GM12878 (cell line): ENCODE data around the gene DYNC1I2. TPM values are rescaled to one million over a fixed set of nuclear protein-coding genes. Genes with fewer than 3 reads are reported as not detected.

ENCODE experiments used
- ATAC-seq: fragments of 200-7000 bp; cut with Tn5 transposase; 3 replicates; pipeline ENCODE4 v1.9.1; 2020; ENCODE audit warnings: mild to moderate bottlenecking, moderate library complexity
- BruUV-seq: library from RNA; stranded (reverse); fragments of 400-500 nt; replicated peaks from 2 replicates; lab custom pipeline; 2021; lab: Mats Ljungman, UMichigan
- CTCF ChIA-PET: fragments of 300-600 bp; sonication (Branson Sonifier 250); formaldehyde crosslinking; extraction: SDS; loops from one replicate; lab custom pipeline; 2021; ENCODE audit warnings: inconsistent platforms; lab: Yijun Ruan, JAX
- POLR2A ChIA-PET: fragments of 350-600 bp; formaldehyde crosslinking; extraction: SDS; loops from one replicate; lab custom pipeline; 2021; ENCODE audit warnings: inconsistent platforms; lab: Charles Lee
- RAD21 ChIA-PET: fragments of 300-600 bp; sonication (Branson Sonifier 250); formaldehyde crosslinking; loops from one replicate; lab custom pipeline; 2023; ENCODE audit warnings: antibody characterized with exemption; ENCODE audit not compliant: unreplicated experiment; lab: Charles Lee
- SMC1A ChIA-PET: fragments of 300-600 bp; sonication (Branson Sonifier 250); formaldehyde crosslinking; loops from one replicate; lab custom pipeline; 2023; ENCODE audit not compliant: unreplicated experiment, uncharacterized antibody; lab: Charles Lee
- DNase-seq: peaks from one replicate; pipeline ENCODE4 v3.0.0-alpha.2; 2011; ENCODE audit warnings: low read depth, low spot score
- FAIRE-seq: peaks from 3 replicates; lab custom pipeline; 2011; peaks lifted over from hg19 to GRCh38; lab: Jason Lieb, UNC
- H2AFZ ChIP-seq: 2 replicates; pipeline ENCODE4 v1.6.0; 2011; ENCODE audit warnings: low read depth, low read length, control low read depth; ENCODE audit not compliant: control insufficient read depth
- H3K27ac ChIP-seq: 2 replicates; pipeline ENCODE4 v1.5.1; 2011; ENCODE audit warnings: control low read depth; ENCODE audit not compliant: control insufficient read depth, insufficient read depth
- H3K27me3 ChIP-seq, 2 experiments: replicated peaks in 1 of 2; 2 replicates each; pipeline versions ENCODE4 v1.6.0 to v1.6.1; 2011; ENCODE audit warnings: low read length in 1 of 2; ENCODE audit not compliant: control insufficient read depth in 2 of 2, insufficient read depth in 2 of 2
- H3K36me3 ChIP-seq, 2 experiments: 2 replicates each; pipeline ENCODE4 v1.5.1; 2011; ENCODE audit warnings: low read length in 1 of 2; ENCODE audit not compliant: control insufficient read depth in 2 of 2, insufficient read depth in 2 of 2
- H3K4me1 ChIP-seq: 2 replicates; pipeline ENCODE4 v1.6.1; 2011; ENCODE audit warnings: mild to moderate bottlenecking, low read length, moderate library complexity, mixed read lengths; ENCODE audit not compliant: control insufficient read depth, insufficient read depth
- H3K4me2 ChIP-seq: 2 replicates; pipeline ENCODE4 v1.6.0; 2011; ENCODE audit warnings: control low read depth; ENCODE audit not compliant: control insufficient read depth, insufficient read depth
- H3K4me3 ChIP-seq: fragments of 200-600 bp; sonication (generic); 2 replicates; pipeline ENCODE4 v1.5.1; 2016
- H3K79me2 ChIP-seq: 2 replicates; pipeline ENCODE4 v1.6.0; 2011; ENCODE audit warnings: low read length; ENCODE audit not compliant: control insufficient read depth, insufficient read depth
- H3K9ac ChIP-seq: 2 replicates; pipeline ENCODE4 v1.8.0; 2011; ENCODE audit warnings: low read length, control low read depth, mixed read lengths; ENCODE audit not compliant: control insufficient read depth, insufficient read depth
- H3K9me3 ChIP-seq: replicated peaks from 3 replicates; pipeline ENCODE4 v1.5.1; 2011; ENCODE audit warnings: mild to moderate bottlenecking, low read length; ENCODE audit not compliant: control insufficient read depth, insufficient read depth
- H4K20me1 ChIP-seq: 2 replicates; pipeline ENCODE4 v1.6.0; 2011; ENCODE audit not compliant: control insufficient read depth, insufficient read depth
- ATF3 ChIP-seq: IDR thresholded peaks from 2 replicates; pipeline ENCODE4 v1.6.1; 2011; ENCODE audit warnings: low read depth, mild to moderate bottlenecking, low read length, moderate library complexity, borderline replicate concordance; ENCODE audit errors: extremely low read depth
- ATF7 ChIP-seq: fragments of 450-650 bp; IDR thresholded peaks from 2 replicates; pipeline ENCODE4 v1.6.1; 2016; ENCODE audit warnings: low read depth, mild to moderate bottlenecking
- BCL11A ChIP-seq: IDR thresholded peaks from 2 replicates; pipeline ENCODE4 v1.6.1; 2011; ENCODE audit warnings: low read depth, low read length
- BHLHE40 ChIP-seq, 2 experiments: fragments of 450-650 bp in 1 of 2; IDR thresholded peaks; 2 replicates each; pipeline ENCODE4 v1.6.1; 2011 to 2017; ENCODE audit warnings: low read depth in 2 of 2, borderline replicate concordance in 1 of 2, improper control_type of control experiment in 1 of 2, low read length in 1 of 2, mild to moderate bottlenecking in 1 of 2
- CHD4 ChIP-seq: fragments of 200-600 bp; sonication (generic); IDR thresholded peaks from 2 replicates; pipeline ENCODE4 v1.6.1; 2016; ENCODE audit warnings: mild to moderate bottlenecking
- EP300 ChIP-seq, 2 experiments: fragments of 150-350 bp in 1 of 2; IDR thresholded peaks; 2 replicates each; pipeline ENCODE4 v1.6.1; 2011 to 2012; ENCODE audit warnings: low read depth in 2 of 2, low read length in 2 of 2, borderline replicate concordance in 1 of 2, improper control_type of control experiment in 1 of 2, inconsistent platforms in 1 of 2; ENCODE audit not compliant: control insufficient read depth in 1 of 2
- FOXK2 ChIP-seq: fragments of 450-650 bp; IDR thresholded peaks from 2 replicates; pipeline ENCODE4 v1.6.1; 2017; ENCODE audit warnings: mild to moderate bottlenecking, moderate library complexity
- GABPA ChIP-seq: IDR thresholded peaks from 2 replicates; pipeline ENCODE4 v1.6.1; 2014; ENCODE audit warnings: antibody characterized with exemption, low read depth, mild to moderate bottlenecking, inconsistent platforms
- HDAC2 ChIP-seq: fragments of 200-600 bp; sonication (generic); IDR thresholded peaks from 2 replicates; pipeline ENCODE4 v1.6.1; 2017
- MXI1 ChIP-seq: fragments of 150-350 bp; IDR thresholded peaks from 2 replicates; pipeline ENCODE4 v1.6.1; 2011; ENCODE audit warnings: low read depth, mild to moderate bottlenecking, inconsistent platforms, low read length, improper control_type of control experiment
- RB1 ChIP-seq: fragments of 450-650 bp; formaldehyde crosslinking; IDR thresholded peaks from 2 replicates; pipeline ENCODE4 v1.6.1; 2017; ENCODE audit warnings: mild to moderate bottlenecking, borderline replicate concordance
- RELA ChIP-seq: fragments of 450-650 bp; IDR thresholded peaks from 2 replicates; pipeline ENCODE4 v1.8.0; 2014; ENCODE audit warnings: borderline replicate concordance; ENCODE audit not compliant: partially characterized antibody
- REST ChIP-seq: IDR thresholded peaks from 2 replicates; pipeline ENCODE4 v1.6.1; 2012; ENCODE audit warnings: mild to moderate bottlenecking, low read depth, low read length
- SRF ChIP-seq, 2 experiments: IDR thresholded peaks; 2 replicates each; pipeline ENCODE4 v1.6.1; 2011; ENCODE audit warnings: low read depth in 2 of 2, low read length in 2 of 2, mild to moderate bottlenecking in 1 of 2, moderate library complexity in 1 of 2
- TCF3 ChIP-seq: IDR thresholded peaks from 2 replicates; pipeline ENCODE4 v1.6.1; 2012; ENCODE audit warnings: low read depth, mild to moderate bottlenecking, low read length, borderline replicate concordance; ENCODE audit not compliant: insufficient read depth
- WRNIP1 ChIP-seq: IDR thresholded peaks from 2 replicates; pipeline ENCODE4 v1.6.1; 2011; ENCODE audit warnings: low read depth, low read length, improper control_type of control experiment, borderline replicate concordance
- ZNF217 ChIP-seq: fragments of 450-650 bp; IDR thresholded peaks from 2 replicates; pipeline ENCODE4 v1.6.1; 2017; ENCODE audit warnings: antibody characterized with exemption, mild to moderate bottlenecking
- in situ Hi-C: fragments of 300-500 bp; cut with MboI; formaldehyde crosslinking; loops from 9 replicates; pipeline ENCODE4 v1.14.3; 2018; ENCODE audit warnings: mixed read lengths
- intact Hi-C: fragments of 100-400 bp; cut with micrococcal nuclease; formaldehyde crosslinking; loops from one replicate; pipeline ENCODE4 v1.14.2; 2022; ENCODE audit not compliant: unreplicated experiment
- polyA plus RNA-seq, 11 experiments: library from polyadenylated mRNA; depleted of rRNA in 4 of 11; unstranded in 6 of 11; stranded (reverse) in 5 of 11; fragments of >200 nt; fragmentation: Nextera tagmentation in 4 of 11; fragmentation: Illumina TruSeq in 1 of 11; extraction: Ambion mirVana in 4 of 11; extraction: Trizol in 1 of 11; gene quantifications; 1 replicate in 1 of 11; 2 replicates in 10 of 11; pipeline versions ENCODE4 v1.2.1 to v1.2.3, GENCODE V29; 2011 to 2016; ENCODE audit warnings: inconsistent platforms in 2 of 11, missing spikeins in 2 of 11, low read depth in 1 of 11
- total RNA-seq, 4 experiments: library from RNA; depleted of rRNA in 3 of 4; stranded (reverse); fragments of >200 nt in 3 of 4; fragmentation: Illumina TruSeq in 1 of 4; extraction: Trizol in 1 of 4; gene quantifications; 2 replicates each; pipeline versions ENCODE4 v1.2.1 to v1.2.3, GENCODE V29; 2013 to 2021
- TF ChIP-seq, protein P1 (sequence below): fragments of 450-650 bp; IDR thresholded peaks from 2 replicates; pipeline ENCODE4 v1.6.1; 2017; ENCODE audit warnings: mild to moderate bottlenecking, moderate library complexity

DYNC1I2 gene
- total and polyA plus RNA-seq, 10 of the 15 experiments (the other 5 are each of a cell fraction or from before 2014, with no cell fraction given): 39.9 to 113 (median 53.5) TPM

DNA sequence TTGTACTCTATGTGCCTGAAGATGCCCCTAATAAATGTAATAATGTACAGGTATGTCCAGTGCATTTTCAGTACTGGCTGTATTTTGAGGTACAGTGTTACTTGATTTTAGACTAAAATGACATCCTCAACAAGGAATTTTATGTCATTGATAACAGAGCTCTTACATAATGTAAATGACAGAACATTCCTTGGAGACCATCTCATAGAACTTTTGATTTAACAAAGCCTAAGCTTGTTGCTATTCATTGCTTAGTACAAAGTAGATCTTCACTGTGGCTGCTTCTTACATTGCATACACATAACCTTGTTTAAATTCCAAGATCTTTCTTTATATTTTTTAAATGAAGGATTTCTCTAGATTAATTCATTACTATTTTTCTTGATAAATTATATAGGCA lies 24.1 kb downstream of the DYNC1I2 start:
- BruUV-seq: no TSS peak

More for the DNA sequence above, 24.1 kb downstream of the DYNC1I2 start:
- Histone ChIP-seq H2AFZ (no peak overlapping the region), H3K36me3 (no peaks in the 10 kb centered on the region; a peak in 1 of 4 replicates), H3K4me2 (no peak overlapping the region), H3K27ac (no peak overlapping the region), H3K4me3 (no peak overlapping the region), H3K79me2 (no peaks in the 10 kb centered on the region), H3K4me1 (no peaks in the 10 kb centered on the region), H3K9ac (no peak overlapping the region), H3K27me3 (no peaks in the 10 kb centered on the region), H3K9me3 (no peaks in the 10 kb centered on the region), H4K20me1 (no peaks in the 10 kb centered on the region)
- RAD21 ChIA-PET: interaction anchor here (1.0 to 1.5 kb wide), 3 partner anchors 9 to 11 kb away, joined by 3 to 8 read pairs (median 3); no protein-coding TSS in a partner anchor
- SMC1A ChIA-PET: interaction anchor here (1.0 to 1.5 kb wide), 3 partner anchors 11 to 395 kb away, joined by 3 to 7 read pairs (median 3); no protein-coding TSS in a partner anchor
- no peak for TF ChIP-seq ATF3
- no peak for TF ChIP-seq RB1
- TF ChIP-seq FOXK2: no peak
- TF ChIP-seq, protein P1, sequence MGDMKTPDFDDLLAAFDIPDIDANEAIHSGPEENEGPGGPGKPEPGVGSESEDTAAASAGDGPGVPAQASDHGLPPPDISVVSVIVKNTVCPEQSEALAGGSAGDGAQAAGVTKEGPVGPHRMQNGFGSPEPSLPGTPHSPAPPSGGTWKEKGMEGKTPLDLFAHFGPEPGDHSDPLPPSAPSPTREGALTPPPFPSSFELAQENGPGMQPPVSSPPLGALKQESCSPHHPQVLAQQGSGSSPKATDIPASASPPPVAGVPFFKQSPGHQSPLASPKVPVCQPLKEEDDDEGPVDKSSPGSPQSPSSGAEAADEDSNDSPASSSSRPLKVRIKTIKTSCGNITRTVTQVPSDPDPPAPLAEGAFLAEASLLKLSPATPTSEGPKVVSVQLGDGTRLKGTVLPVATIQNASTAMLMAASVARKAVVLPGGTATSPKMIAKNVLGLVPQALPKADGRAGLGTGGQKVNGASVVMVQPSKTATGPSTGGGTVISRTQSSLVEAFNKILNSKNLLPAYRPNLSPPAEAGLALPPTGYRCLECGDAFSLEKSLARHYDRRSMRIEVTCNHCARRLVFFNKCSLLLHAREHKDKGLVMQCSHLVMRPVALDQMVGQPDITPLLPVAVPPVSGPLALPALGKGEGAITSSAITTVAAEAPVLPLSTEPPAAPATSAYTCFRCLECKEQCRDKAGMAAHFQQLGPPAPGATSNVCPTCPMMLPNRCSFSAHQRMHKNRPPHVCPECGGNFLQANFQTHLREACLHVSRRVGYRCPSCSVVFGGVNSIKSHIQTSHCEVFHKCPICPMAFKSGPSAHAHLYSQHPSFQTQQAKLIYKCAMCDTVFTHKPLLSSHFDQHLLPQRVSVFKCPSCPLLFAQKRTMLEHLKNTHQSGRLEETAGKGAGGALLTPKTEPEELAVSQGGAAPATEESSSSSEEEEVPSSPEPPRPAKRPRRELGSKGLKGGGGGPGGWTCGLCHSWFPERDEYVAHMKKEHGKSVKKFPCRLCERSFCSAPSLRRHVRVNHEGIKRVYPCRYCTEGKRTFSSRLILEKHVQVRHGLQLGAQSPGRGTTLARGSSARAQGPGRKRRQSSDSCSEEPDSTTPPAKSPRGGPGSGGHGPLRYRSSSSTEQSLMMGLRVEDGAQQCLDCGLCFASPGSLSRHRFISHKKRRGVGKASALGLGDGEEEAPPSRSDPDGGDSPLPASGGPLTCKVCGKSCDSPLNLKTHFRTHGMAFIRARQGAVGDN: no peak
- TF ChIP-seq REST: no peak
- TF ChIP-seq GABPA: no peak
- no peak for TF ChIP-seq WRNIP1
- TF ChIP-seq MXI1: no peak
- no peak for TF ChIP-seq BCL11A
- TF ChIP-seq TCF3: no peak
- no peak for TF ChIP-seq ATF7
- no peak for TF ChIP-seq EP300 (IDR thresholded peaks at IDR 0.05; ENCODE audit: borderline replicate concordance in 1 of 2, control insufficient read depth in 1 of 2, low read depth in 2 of 2, low read length in 2 of 2)
- no peak for TF ChIP-seq ZNF217
- TF ChIP-seq BHLHE40 (IDR thresholded peaks at IDR 0.05; ENCODE audit: borderline replicate concordance in 1 of 2, low read depth in 2 of 2, low read length in 1 of 2): no peak
- TF ChIP-seq CHD4: no peak
- no peak for TF ChIP-seq HDAC2
- no peak for TF ChIP-seq SRF (IDR thresholded peaks at IDR 0.05; ENCODE audit: low read depth in 2 of 2, low read length in 2 of 2)
- TF ChIP-seq RELA: no peak
- CTCF ChIA-PET: interaction anchor here (1.0 to 5.2 kb wide), 4 partner anchors 7 to 112 kb away, joined by 3 to 45 read pairs (median 4); no protein-coding TSS in a partner anchor
- no peak for FAIRE-seq
- in situ Hi-C loops: no loop called here
- intact Hi-C loops: no loop called here
- no peak for ATAC-seq
- POLR2A ChIA-PET: no interaction called here
- no peak for DNase-seq
